ENCODE results near the gene CREM.
A peak's percentile ranks its signal among the peaks of the same experiment; 100 is the strongest.

Gene CREM

GRCh38 chr10:35136263-35136815, 9.7 kb downstream of the CREM start:
- DNase-seq: no peak

GRCh38 chr10:35140126-35140525, 13.5 kb downstream of the CREM start:
- no peak for DNase-seq

- no peak for DNase-seq
Measured at GRCh38 chr10:35140727-35141126, 14.1 kb downstream of the CREM start.

GRCh38 chr10:35150308-35150707, 23.7 kb downstream of the CREM start:
- DNase-seq: no peak

GRCh38 chr10:35152992-35153391, 26.3 kb downstream of the CREM start:
- DNase-seq: no peak

- no peak for DNase-seq
Measured at GRCh38 chr10:35153716-35154115, 27.1 kb downstream of the CREM start.

GRCh38 chr10:35160743-35161142, 34.1 kb downstream of the CREM start:
- DNase-seq: no peak

GRCh38 chr10:35161906-35162305, 35.3 kb downstream of the CREM start:
- no peak for DNase-seq

- DNase-seq: no peak
Measured at GRCh38 chr10:35165136-35165535, 38.5 kb downstream of the CREM start.

- no peak for DNase-seq
Measured at GRCh38 chr10:35165811-35166210, 39.2 kb downstream of the CREM start.

- DNase-seq: no peak
Measured at GRCh38 chr10:35166607-35167006, 40.0 kb downstream of the CREM start.

- no peak for DNase-seq
Measured at GRCh38 chr10:35167342-35167741, 40.7 kb downstream of the CREM start.

- no peak for DNase-seq
Measured at GRCh38 chr10:35172146-35172545, 45.5 kb downstream of the CREM start.

- no peak for DNase-seq
Measured at GRCh38 chr10:35172574-35172973, 45.9 kb downstream of the CREM start.

- no peak for DNase-seq
Measured at GRCh38 chr10:35178331-35178730, 51.7 kb downstream of the CREM start.

GRCh38 chr10:35182631-35183510, 56.2 kb downstream of the CREM start:
- DNase-seq: no peak

- no peak for DNase-seq
Measured at GRCh38 chr10:35184527-35185171, 58.0 kb downstream of the CREM start.

- DNase-seq: no peak
Measured at GRCh38 chr10:35185260-35186034, 58.8 kb downstream of the CREM start.

GRCh38 chr10:35188954-35189353, 62.3 kb downstream of the CREM start:
- no peak for DNase-seq

GRCh38 chr10:35191523-35191922, 64.9 kb downstream of the CREM start:
- no peak for DNase-seq

- DNase-seq: no peak
Measured at GRCh38 chr10:35192645-35193249, 66.1 kb downstream of the CREM start.

- no peak for DNase-seq
Measured at GRCh38 chr10:35194471-35194870, 67.8 kb downstream of the CREM start.

GRCh38 chr10:35194906-35195305, 68.3 kb downstream of the CREM start:
- peak; percentile 44 for DNase-seq
